Large intestine (tissue), 3 donors: ENCODE data around the gene ORM2. TPM values are rescaled to one million over a fixed set of nuclear protein-coding genes. Genes with fewer than 3 reads are reported as not detected.
"Not testable (repeated sequence)": the region's sequence is repeated elsewhere in the genome, so short reads cannot be mapped to it uniquely, and the experiment has no call there.

Experiments
- DNase-seq, 2 donors: peaks; one replicate each; pipeline versions ENCODE4 v3.0.0 to v3.0.0-alpha.2; 2013
- H3K27ac ChIP-seq: one replicate; pipeline ENCODE4 v1.5.1; 2013; ENCODE audit warnings: low read length
- H3K27me3 ChIP-seq: 2 replicates; pipeline ENCODE4 v1.6.1; 2013; ENCODE audit warnings: low read length; ENCODE audit not compliant: control insufficient read depth, insufficient read depth
- H3K36me3 ChIP-seq: 2 replicates; pipeline ENCODE4 v1.6.1; 2013; ENCODE audit warnings: low read length; ENCODE audit not compliant: control insufficient read depth, insufficient read depth
- H3K4me1 ChIP-seq: one replicate; pipeline ENCODE4 v1.6.1; 2013; ENCODE audit warnings: low read length; ENCODE audit not compliant: control insufficient read depth, insufficient read depth
- H3K4me3 ChIP-seq: one replicate; pipeline ENCODE4 v1.5.1; 2013; ENCODE audit warnings: low read length
- H3K9me3 ChIP-seq: one replicate; pipeline ENCODE4 v1.6.1; 2013; ENCODE audit warnings: mild to moderate bottlenecking, low read depth, low read length, moderate library complexity; ENCODE audit not compliant: control insufficient read depth
- WGBS: methylation state at CpG from one replicate; pipeline ENCODE4 v1.1.5; 2013; ENCODE audit warnings: low lambda C conversion rate; ENCODE audit not compliant: insufficient coverage; 5-methylcytosine and 5-hydroxymethylcytosine counted together
- polyA plus RNA-seq: library from polyadenylated mRNA; unstranded; fragments of 120-200 nt; gene quantifications from one replicate; pipeline ENCODE4 v1.2.1, GENCODE V29; 2013

The ORM2 gene
- polyA plus RNA-seq, 1 donor = not detected

- H3K27me3 ChIP-seq = no peaks in the 10 kb centered on the region
- H3K27ac ChIP-seq = no peak overlapping the region
- H3K9me3 ChIP-seq = no peaks in the 10 kb centered on the region
- peaks cover 16% of the 10 kb centered on the region for H3K36me3 ChIP-seq
- WGBS = no CpG with 5 or more reads among the region's 8 CpGs
- H3K4me1 ChIP-seq = no peaks in the 10 kb centered on the region
- H3K4me3 ChIP-seq = no peak overlapping the region
- DNase-seq = no peak
These were observed 14.6 kb upstream of the ORM2 start for GRCh38 chr9:114314881-114315722.

GRCh38 chr9:114315723-114316363 is 13.8 kb upstream of the ORM2 start:
- no peak for DNase-seq
- Histone ChIP-seq H3K9me3 (no peaks in the 10 kb centered on the region), H3K4me3 (no peak overlapping the region), H3K27me3 (no peaks in the 10 kb centered on the region), H3K4me1 (no peaks in the 10 kb centered on the region), H3K36me3 (peaks cover 11% of the 10 kb centered on the region), H3K27ac (no peak overlapping the region)
- 82% methylated on average over 2 of the region's 8 CpGs for whole genome bisulfite sequencing

- no peak overlapping the region for H3K27ac ChIP-seq
- H3K4me1 ChIP-seq = no peaks in the 10 kb centered on the region
- no peaks in the 10 kb centered on the region for H3K27me3 ChIP-seq
- H3K4me3 ChIP-seq = no peak overlapping the region
- no peaks in the 10 kb centered on the region for H3K9me3 ChIP-seq
- peaks cover 4% of the 10 kb centered on the region for H3K36me3 ChIP-seq
- DNase-seq = no peak
- WGBS = no CpG with 5 or more reads among the region's 10 CpGs
These were observed 13.0 kb upstream of the ORM2 start for GRCh38 chr9:114316605-114317230.

- no CpG with 5 or more reads among the region's 8 CpGs for WGBS
- no peaks in the 10 kb centered on the region for H3K36me3 ChIP-seq
These were observed 11.9 kb upstream of the ORM2 start for GRCh38 chr9:114317665-114318357.

GRCh38 chr9:114318416-114318815 is 11.3 kb upstream of the ORM2 start:
- Histone ChIP-seq H3K27ac (no peak overlapping the region), H3K36me3 (no peaks in the 10 kb centered on the region), H3K4me3 (no peak overlapping the region), H3K4me1 (peaks cover 2% of the 10 kb centered on the region), H3K27me3 (no peaks in the 10 kb centered on the region), H3K9me3 (no peaks in the 10 kb centered on the region)
- no CpG with 5 or more reads among the region's 8 CpGs for WGBS
- no peak for DNase-seq

More at GRCh38 chr9:114317665-114318357, 11.9 kb upstream of the ORM2 start:
- no peak overlapping the region for H3K4me3 ChIP-seq
- H3K27ac ChIP-seq = no peak overlapping the region
- no peaks in the 10 kb centered on the region for H3K9me3 ChIP-seq
- no peaks in the 10 kb centered on the region for H3K27me3 ChIP-seq
- peaks cover 2% of the 10 kb centered on the region for H3K4me1 ChIP-seq
- no peak for DNase-seq

GRCh38 chr9:114319147-114319546 is 10.5 kb upstream of the ORM2 start:
- no peaks in the 10 kb centered on the region for H3K27me3 ChIP-seq
- no peak overlapping the region for H3K27ac ChIP-seq
- no peak overlapping the region for H3K4me3 ChIP-seq
- H3K36me3 ChIP-seq = no peaks in the 10 kb centered on the region
- no peak for DNase-seq
- no peaks in the 10 kb centered on the region for H3K9me3 ChIP-seq
- peaks cover 2% of the 10 kb centered on the region for H3K4me1 ChIP-seq
- no CpG with 5 or more reads among the region's 3 CpGs for WGBS

GRCh38 chr9:114320710-114321109 is 9.0 kb upstream of the ORM2 start:
- no CpG with 5 or more reads among the region's 7 CpGs for WGBS
- not testable (repeated sequence) for H3K27ac ChIP-seq, H3K4me3 ChIP-seq, H3K9me3 ChIP-seq, H3K4me1 ChIP-seq, H3K36me3 ChIP-seq, DNase-seq, H3K27me3 ChIP-seq

- H3K4me1 ChIP-seq = peaks cover 2% of the 10 kb centered on the region
- no peaks in the 10 kb centered on the region for H3K27me3 ChIP-seq
- no peaks in the 10 kb centered on the region for H3K36me3 ChIP-seq
- WGBS = no CpG with 5 or more reads among the region's 8 CpGs
- no peaks in the 10 kb centered on the region for H3K9me3 ChIP-seq
- no peak overlapping the region for H3K27ac ChIP-seq
- H3K4me3 ChIP-seq = no peak overlapping the region
- DNase-seq = no peak
These were observed 7.9 kb upstream of the ORM2 start for GRCh38 chr9:114321759-114322158.

GRCh38 chr9:114322160-114322818 is 7.4 kb upstream of the ORM2 start:
- H3K4me1 ChIP-seq, H3K36me3 ChIP-seq, H3K9me3 ChIP-seq, DNase-seq, H3K27ac ChIP-seq, H3K27me3 ChIP-seq, H3K4me3 ChIP-seq: not testable (repeated sequence)
- WGBS = no CpG with 5 or more reads among the region's 12 CpGs
